HepG2 (cell line): ENCODE measurements around the gene HBA2. TPM values are rescaled to one million over a fixed set of nuclear protein-coding genes. Genes with fewer than 3 reads are reported as not detected.
A peak's percentile ranks its signal among the peaks of the same experiment; 100 is the strongest.

Source experiments
- KDM5A ChIP-seq: fragments of 200-600 bp; sonication (generic); IDR thresholded peaks from 2 replicates; pipeline ENCODE4 v1.7.0; 2018; ENCODE audit warnings: antibody characterized with exemption, mild to moderate bottlenecking, low read length, borderline replicate concordance
- MAFK ChIP-seq, 2 experiments: IDR thresholded peaks in 1 of 2; conservative IDR thresholded peaks in 1 of 2; 2 replicates each; pipeline ENCODE4 v1.6.1; 2011; ENCODE audit warnings: improper control_type of control experiment in 2 of 2, low read length in 2 of 2
- MYNN ChIP-seq: sonication (generic); formaldehyde crosslinking; IDR thresholded peaks from 2 replicates; pipeline ENCODE4 v1.4.0; 2020; ENCODE audit warnings: mild to moderate bottlenecking, low read depth, missing genetic modification reagents
- POLR2AphosphoS2 ChIP-seq: IDR thresholded peaks from 2 replicates; pipeline ENCODE4 v1.6.1; 2011; ENCODE audit warnings: low read depth, low read length, improper control_type of control experiment
- TOE1 ChIP-seq: sonication (generic); formaldehyde crosslinking; IDR thresholded peaks from 2 replicates; pipeline ENCODE4 v1.4.0; 2020; ENCODE audit warnings: mild to moderate bottlenecking, missing genetic modification reagents
- ZNF264 ChIP-seq: sonication (generic); formaldehyde crosslinking; IDR thresholded peaks from 2 replicates; pipeline ENCODE4 v1.4.0; 2020; ENCODE audit warnings: missing genetic modification reagents
- ZNF839 ChIP-seq: sonication (generic); formaldehyde crosslinking; IDR thresholded peaks from 2 replicates; pipeline ENCODE4 v1.4.0; 2020; ENCODE audit warnings: missing genetic modification reagents, mild to moderate bottlenecking, borderline replicate concordance
- ZSCAN29 ChIP-seq: sonication (generic); formaldehyde crosslinking; conservative IDR thresholded peaks from 2 replicates; pipeline ENCODE4 v1.4.0; 2020; ENCODE audit warnings: mild to moderate bottlenecking, missing genetic modification reagents
- polyA plus RNA-seq, 8 experiments: library from polyadenylated mRNA; depleted of rRNA in 3 of 8; stranded (reverse) in 7 of 8; unstranded in 1 of 8; fragments of >200 nt; fragmentation: Illumina TruSeq in 4 of 8; extraction: Trizol in 4 of 8; gene quantifications; 2 replicates each; pipeline versions ENCODE4 v1.2.1 to v1.2.3, GENCODE V29; 2011 to 2016; ENCODE audit warnings: low read depth in 4 of 8, missing spikeins in 1 of 8, mixed read lengths in 1 of 8; ENCODE audit not compliant: insufficient read depth in 1 of 8
- total RNA-seq, 5 experiments: library from RNA; depleted of rRNA; stranded (reverse); fragments of >200 nt; fragmentation: Illumina TruSeq; extraction: Trizol; gene quantifications; 2 replicates each; pipeline ENCODE4 v1.2.3, GENCODE V29; 2016; ENCODE audit warnings: low read depth in 1 of 5
- TF ChIP-seq, protein P1 (sequence below): sonication (generic); formaldehyde crosslinking; IDR thresholded peaks from 2 replicates; pipeline ENCODE4 v1.4.0; 2020; ENCODE audit warnings: mild to moderate bottlenecking, missing genetic modification reagents
- TF ChIP-seq, protein P2 (sequence below): sonication (generic); formaldehyde crosslinking; conservative IDR thresholded peaks from 2 replicates; pipeline ENCODE4 v1.8.1; 2023; ENCODE audit warnings: missing genetic modification reagents
- TF ChIP-seq, protein P3 (sequence below): sonication (generic); formaldehyde crosslinking; IDR thresholded peaks from 2 replicates; pipeline ENCODE4 v1.4.0; 2020; ENCODE audit warnings: missing genetic modification reagents
- TF ChIP-seq, protein P4 (sequence below): sonication (generic); formaldehyde crosslinking; IDR thresholded peaks from 2 replicates; pipeline ENCODE4 v1.4.0; 2020; ENCODE audit warnings: mild to moderate bottlenecking, missing genetic modification reagents
- TF ChIP-seq, protein P5 (sequence below): IDR thresholded peaks from 2 replicates; pipeline ENCODE4 v1.6.1; 2016; ENCODE audit warnings: missing biosample characterization, missing genetic modification reagents, low read depth
- TF ChIP-seq, protein P6 (sequence below): IDR thresholded peaks from 2 replicates; pipeline ENCODE4 v1.6.1; 2016; ENCODE audit warnings: mild to moderate bottlenecking
- TF ChIP-seq, protein P7 (sequence below): sonication (generic); formaldehyde crosslinking; IDR thresholded peaks from 2 replicates; pipeline ENCODE4 v1.8.1; 2023; ENCODE audit warnings: mild to moderate bottlenecking, missing genetic modification reagents

The HBA2 gene
- total and polyA plus RNA-seq, 2 of the 13 experiments (the other 11 are each of a cell fraction or from before 2014, with no cell fraction given), result not detected

DNA sequence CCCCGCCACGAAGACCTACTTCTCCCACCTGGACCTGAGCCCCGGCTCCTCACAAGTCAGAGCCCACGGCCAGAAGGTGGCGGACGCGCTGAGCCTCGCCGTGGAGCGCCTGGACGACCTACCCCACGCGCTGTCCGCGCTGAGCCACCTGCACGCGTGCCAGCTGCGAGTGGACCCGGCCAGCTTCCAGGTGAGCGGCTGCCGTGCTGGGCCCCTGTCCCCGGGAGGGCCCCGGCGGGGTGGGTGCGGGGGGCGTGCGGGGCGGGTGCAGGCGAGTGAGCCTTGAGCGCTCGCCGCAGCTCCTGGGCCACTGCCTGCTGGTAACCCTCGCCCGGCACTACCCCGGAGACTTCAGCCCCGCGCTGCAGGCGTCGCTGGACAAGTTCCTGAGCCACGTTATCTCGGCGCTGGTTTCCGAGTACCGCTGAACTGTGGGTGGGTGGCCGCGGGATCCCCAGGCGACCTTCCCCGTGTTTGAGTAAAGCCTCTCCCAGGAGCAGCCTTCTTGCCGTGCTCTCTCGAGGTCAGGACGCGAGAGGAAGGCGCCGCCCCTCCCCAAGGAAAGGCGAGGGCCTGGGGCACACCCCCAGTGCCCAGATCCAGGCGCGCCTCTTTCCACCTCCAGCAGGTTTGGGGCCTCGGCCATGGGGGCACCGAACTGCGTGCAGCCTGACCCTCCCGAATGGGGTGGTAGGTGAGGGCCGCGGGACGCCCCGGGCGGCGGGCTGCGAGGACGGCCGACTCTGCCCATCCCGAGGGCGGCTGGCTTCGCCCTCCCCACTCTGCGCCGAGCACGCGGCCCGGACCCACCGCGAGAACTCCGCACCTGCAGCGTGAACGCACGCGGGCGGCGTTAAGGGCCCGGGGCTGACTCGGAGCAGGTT, 8.2 kb downstream of the HBA2 start (continued):
- TF ChIP-seq, protein P1, sequence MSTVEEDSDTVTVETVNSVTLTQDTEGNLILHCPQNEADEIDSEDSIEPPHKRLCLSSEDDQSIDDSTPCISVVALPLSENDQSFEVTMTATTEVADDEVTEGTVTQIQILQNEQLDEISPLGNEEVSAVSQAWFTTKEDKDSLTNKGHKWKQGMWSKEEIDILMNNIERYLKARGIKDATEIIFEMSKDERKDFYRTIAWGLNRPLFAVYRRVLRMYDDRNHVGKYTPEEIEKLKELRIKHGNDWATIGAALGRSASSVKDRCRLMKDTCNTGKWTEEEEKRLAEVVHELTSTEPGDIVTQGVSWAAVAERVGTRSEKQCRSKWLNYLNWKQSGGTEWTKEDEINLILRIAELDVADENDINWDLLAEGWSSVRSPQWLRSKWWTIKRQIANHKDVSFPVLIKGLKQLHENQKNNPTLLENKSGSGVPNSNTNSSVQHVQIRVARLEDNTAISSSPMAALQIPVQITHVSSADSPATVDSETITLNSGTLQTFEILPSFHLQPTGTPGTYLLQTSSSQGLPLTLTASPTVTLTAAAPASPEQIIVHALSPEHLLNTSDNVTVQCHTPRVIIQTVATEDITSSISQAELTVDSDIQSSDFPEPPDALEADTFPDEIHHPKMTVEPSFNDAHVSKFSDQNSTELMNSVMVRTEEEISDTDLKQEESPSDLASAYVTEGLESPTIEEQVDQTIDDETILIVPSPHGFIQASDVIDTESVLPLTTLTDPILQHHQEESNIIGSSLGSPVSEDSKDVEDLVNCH (CRISPR knock-in tag), result peak; percentile 95; the same call in 1 of the 2 replicates
- TF ChIP-seq ZSCAN29 (CRISPR knock-in tag) (peak; percentile 86; the same call in 1 of the 2 replicates), TOE1 (peak; percentile 86; the same call in 1 of the 2 replicates), KDM5A (no peak), POLR2AphosphoS2 (no peak), MYNN (CRISPR knock-in tag) (0 out of 2 replicates have a peak, but pooled peaks have one; percentile 89), MAFK (conservative IDR thresholded peaks at IDR 0.05 in 1 of 2, IDR thresholded peaks at IDR 0.05 in 1 of 2; ENCODE audit: low read length in 2 of 2) (no peak), ZNF839 (CRISPR knock-in tag) (peak; percentile 74; the same call in 1 of the 2 replicates), ZNF264 (CRISPR knock-in tag) (peak; percentile 88)
- TF ChIP-seq, protein P2, sequence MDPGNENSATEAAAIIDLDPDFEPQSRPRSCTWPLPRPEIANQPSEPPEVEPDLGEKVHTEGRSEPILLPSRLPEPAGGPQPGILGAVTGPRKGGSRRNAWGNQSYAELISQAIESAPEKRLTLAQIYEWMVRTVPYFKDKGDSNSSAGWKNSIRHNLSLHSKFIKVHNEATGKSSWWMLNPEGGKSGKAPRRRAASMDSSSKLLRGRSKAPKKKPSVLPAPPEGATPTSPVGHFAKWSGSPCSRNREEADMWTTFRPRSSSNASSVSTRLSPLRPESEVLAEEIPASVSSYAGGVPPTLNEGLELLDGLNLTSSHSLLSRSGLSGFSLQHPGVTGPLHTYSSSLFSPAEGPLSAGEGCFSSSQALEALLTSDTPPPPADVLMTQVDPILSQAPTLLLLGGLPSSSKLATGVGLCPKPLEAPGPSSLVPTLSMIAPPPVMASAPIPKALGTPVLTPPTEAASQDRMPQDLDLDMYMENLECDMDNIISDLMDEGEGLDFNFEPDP (CRISPR knock-in tag), result peak; percentile 100
- TF ChIP-seq, protein P3, sequence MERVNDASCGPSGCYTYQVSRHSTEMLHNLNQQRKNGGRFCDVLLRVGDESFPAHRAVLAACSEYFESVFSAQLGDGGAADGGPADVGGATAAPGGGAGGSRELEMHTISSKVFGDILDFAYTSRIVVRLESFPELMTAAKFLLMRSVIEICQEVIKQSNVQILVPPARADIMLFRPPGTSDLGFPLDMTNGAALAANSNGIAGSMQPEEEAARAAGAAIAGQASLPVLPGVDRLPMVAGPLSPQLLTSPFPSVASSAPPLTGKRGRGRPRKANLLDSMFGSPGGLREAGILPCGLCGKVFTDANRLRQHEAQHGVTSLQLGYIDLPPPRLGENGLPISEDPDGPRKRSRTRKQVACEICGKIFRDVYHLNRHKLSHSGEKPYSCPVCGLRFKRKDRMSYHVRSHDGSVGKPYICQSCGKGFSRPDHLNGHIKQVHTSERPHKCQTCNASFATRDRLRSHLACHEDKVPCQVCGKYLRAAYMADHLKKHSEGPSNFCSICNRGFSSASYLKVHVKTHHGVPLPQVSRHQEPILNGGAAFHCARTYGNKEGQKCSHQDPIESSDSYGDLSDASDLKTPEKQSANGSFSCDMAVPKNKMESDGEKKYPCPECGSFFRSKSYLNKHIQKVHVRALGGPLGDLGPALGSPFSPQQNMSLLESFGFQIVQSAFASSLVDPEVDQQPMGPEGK, result peak; percentile 91
- TF ChIP-seq, protein P4, sequence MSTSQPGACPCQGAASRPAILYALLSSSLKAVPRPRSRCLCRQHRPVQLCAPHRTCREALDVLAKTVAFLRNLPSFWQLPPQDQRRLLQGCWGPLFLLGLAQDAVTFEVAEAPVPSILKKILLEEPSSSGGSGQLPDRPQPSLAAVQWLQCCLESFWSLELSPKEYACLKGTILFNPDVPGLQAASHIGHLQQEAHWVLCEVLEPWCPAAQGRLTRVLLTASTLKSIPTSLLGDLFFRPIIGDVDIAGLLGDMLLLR (CRISPR knock-in tag), result peak; percentile 99
- TF ChIP-seq, protein P5, sequence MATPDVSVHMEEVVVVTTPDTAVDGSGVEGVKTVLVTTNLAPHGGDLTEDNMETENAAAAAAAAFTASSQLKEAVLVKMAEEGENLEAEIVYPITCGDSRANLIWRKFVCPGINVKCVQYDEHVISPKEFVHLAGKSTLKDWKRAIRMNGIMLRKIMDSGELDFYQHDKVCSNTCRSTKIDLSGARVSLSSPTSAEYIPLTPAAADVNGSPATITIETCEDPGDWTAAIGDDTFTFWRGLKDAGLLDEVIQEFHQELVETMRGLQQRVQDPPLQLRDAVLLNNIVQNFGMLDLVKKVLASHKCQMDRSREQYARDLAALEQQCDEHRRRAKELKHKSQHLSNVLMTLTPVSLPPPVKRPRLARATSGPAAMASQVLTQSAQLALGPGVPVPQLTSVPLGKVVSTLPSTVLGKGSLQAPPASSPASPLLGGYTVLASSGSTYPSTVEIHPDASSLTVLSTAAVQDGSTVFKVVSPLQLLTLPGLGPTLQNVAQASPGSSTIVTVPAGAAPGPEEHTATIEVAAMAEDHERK, result no peak; the same call in 1 of the 2 replicates
- TF ChIP-seq, protein P6, sequence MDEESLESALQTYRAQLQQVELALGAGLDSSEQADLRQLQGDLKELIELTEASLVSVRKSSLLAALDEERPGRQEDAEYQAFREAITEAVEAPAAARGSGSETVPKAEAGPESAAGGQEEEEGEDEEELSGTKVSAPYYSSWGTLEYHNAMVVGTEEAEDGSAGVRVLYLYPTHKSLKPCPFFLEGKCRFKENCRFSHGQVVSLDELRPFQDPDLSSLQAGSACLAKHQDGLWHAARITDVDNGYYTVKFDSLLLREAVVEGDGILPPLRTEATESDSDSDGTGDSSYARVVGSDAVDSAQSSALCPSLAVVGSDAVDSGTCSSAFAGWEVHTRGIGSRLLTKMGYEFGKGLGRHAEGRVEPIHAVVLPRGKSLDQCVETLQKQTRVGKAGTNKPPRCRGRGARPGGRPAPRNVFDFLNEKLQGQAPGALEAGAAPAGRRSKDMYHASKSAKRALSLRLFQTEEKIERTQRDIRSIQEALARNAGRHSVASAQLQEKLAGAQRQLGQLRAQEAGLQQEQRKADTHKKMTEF (CRISPR knock-in tag), result peak; percentile 98; the same call in 1 of the 2 replicates
- TF ChIP-seq, protein P7, sequence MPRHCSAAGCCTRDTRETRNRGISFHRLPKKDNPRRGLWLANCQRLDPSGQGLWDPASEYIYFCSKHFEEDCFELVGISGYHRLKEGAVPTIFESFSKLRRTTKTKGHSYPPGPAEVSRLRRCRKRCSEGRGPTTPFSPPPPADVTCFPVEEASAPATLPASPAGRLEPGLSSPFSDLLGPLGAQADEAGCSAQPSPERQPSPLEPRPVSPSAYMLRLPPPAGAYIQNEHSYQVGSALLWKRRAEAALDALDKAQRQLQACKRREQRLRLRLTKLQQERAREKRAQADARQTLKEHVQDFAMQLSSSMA, result peak; percentile 89; the same call in 1 of the 2 replicates
